NB4 (cell line): ENCODE results near the gene TCTN3.

Source experiments
- DNase-seq: peaks from one replicate; pipeline ENCODE4 v3.0.0; 2010; ENCODE audit warnings: low read depth
- H3K4me3 ChIP-seq: one replicate; pipeline ENCODE4 v1.5.1; 2011; ENCODE audit warnings: mild to moderate bottlenecking, low read depth, low read length, moderate library complexity
- MYC ChIP-seq: IDR thresholded peaks from 2 replicates; pipeline ENCODE4 v1.6.1; 2011; ENCODE audit warnings: low read depth, low read length
- POLR2A ChIP-seq: IDR thresholded peaks from 2 replicates; pipeline ENCODE4 v1.6.1; 2011; ENCODE audit warnings: mild to moderate bottlenecking; ENCODE audit not compliant: insufficient read length; ENCODE audit errors: extremely low read depth
- TF ChIP-seq, protein P1 (sequence below): IDR thresholded peaks from one replicate; pipeline ENCODE4 v1.5.1; 2012; ENCODE audit warnings: low read depth, low read length
- TF ChIP-seq, protein P2 (sequence below): IDR thresholded peaks from 2 replicates; pipeline ENCODE4 v1.6.1; 2011; ENCODE audit warnings: low read depth, low read length

The TCTN3 gene

DNA sequence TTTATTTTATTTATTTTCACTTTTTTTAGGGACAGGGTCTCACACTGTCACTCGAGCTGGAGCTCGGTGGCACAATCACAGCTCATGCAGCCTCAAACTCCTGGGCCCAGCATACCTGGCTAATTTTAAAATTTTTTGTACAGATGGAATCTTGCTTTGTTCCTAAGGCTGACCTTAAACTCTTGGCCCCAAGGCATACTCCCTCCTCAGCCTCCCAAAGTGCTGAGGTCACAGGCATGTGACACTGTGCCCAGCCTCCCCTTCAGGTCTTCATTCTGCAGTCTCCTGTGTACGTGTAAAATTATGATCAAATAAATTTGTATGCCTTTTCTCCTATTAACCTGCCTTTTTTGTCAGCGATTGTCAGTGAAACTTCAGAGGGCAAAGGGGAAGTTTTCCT is 17.8 kb upstream of the TCTN3 start:
- no peak overlapping the region for H3K4me3 ChIP-seq
- DNase-seq: no peak
- TF ChIP-seq POLR2A: no peak
- TF ChIP-seq, protein P1, sequence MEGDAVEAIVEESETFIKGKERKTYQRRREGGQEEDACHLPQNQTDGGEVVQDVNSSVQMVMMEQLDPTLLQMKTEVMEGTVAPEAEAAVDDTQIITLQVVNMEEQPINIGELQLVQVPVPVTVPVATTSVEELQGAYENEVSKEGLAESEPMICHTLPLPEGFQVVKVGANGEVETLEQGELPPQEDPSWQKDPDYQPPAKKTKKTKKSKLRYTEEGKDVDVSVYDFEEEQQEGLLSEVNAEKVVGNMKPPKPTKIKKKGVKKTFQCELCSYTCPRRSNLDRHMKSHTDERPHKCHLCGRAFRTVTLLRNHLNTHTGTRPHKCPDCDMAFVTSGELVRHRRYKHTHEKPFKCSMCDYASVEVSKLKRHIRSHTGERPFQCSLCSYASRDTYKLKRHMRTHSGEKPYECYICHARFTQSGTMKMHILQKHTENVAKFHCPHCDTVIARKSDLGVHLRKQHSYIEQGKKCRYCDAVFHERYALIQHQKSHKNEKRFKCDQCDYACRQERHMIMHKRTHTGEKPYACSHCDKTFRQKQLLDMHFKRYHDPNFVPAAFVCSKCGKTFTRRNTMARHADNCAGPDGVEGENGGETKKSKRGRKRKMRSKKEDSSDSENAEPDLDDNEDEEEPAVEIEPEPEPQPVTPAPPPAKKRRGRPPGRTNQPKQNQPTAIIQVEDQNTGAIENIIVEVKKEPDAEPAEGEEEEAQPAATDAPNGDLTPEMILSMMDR: no peak
- TF ChIP-seq, protein P2, sequence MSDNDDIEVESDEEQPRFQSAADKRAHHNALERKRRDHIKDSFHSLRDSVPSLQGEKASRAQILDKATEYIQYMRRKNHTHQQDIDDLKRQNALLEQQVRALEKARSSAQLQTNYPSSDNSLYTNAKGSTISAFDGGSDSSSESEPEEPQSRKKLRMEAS: no peak
- TF ChIP-seq MYC: no peak

DNA sequence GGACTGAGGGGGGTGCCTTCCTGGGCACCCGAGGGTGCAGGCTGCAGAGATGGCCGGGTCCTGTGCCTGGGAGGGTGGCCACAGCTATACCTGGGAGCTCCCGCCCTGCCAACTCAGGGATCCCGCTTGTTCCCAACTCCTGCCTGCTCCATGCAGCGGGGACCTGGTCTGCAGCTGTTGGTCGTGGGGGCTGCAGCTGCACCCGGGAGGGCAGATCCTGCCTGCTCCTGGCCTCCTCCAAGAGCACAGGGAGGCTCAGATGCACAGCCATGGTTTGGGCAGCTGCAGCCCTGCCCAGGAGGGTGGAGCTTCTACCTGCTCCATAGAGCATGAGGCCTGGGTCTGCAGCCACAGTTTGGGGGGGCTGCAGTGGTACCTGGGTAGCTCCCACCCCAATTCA is 13.3 kb upstream of the TCTN3 start:
- no peak for DNase-seq
- TF ChIP-seq, protein P2: no peak
- TF ChIP-seq, protein P1: no peak
- TF ChIP-seq POLR2A (no peak), MYC (no peak)
- no peak overlapping the region for H3K4me3 ChIP-seq

DNA sequence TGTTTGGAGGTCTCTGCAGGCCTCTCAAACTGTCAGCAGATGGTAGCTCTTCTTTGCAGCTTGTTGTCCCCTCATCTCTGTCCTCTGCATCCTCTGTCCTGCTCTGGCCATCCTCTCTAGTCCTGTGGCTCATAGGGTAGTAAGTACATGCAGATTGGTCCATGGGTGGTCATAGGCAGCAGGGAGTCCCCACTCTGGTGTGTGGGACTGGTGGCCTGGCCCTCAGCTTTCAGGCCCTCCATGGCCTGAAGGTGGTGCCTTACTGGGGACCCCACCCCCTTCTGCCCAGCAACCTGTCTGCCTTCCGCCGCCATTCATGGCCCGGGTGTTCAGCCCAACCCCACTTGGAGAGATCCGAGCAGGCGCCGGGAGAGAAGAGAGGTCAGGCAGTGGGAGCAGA is 12.8 kb upstream of the TCTN3 start:
- H3K4me3 ChIP-seq: no peak overlapping the region
- TF ChIP-seq POLR2A (no peak), MYC (no peak)
- TF ChIP-seq, protein P1: no peak
- TF ChIP-seq, protein P2: no peak
- no peak for DNase-seq

DNA sequence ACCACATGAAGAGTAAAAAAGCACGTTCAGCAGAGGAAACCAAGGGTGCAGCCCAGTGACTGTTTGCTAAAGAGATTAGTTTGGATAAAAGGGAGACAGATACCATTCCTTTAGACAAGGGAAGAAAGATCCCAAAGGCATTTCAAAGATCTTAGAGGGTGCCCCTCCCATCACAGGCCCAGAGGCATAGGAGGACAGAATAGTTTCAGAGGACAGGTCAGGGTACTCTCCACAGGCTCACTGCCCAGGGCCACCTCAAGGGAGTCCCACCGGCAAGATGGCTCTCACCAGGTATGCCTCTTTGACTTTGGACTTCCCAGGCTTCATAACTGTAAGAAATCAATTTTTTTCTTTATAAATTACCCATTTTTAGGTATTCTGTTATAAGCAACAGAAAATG is 4.7 kb upstream of the TCTN3 start:
- TF ChIP-seq, protein P1: no peak
- TF ChIP-seq POLR2A: no peak
- TF ChIP-seq MYC: no peak
- TF ChIP-seq, protein P2: no peak
- DNase-seq: no peak
- H3K4me3 ChIP-seq: no peak overlapping the region

DNA sequence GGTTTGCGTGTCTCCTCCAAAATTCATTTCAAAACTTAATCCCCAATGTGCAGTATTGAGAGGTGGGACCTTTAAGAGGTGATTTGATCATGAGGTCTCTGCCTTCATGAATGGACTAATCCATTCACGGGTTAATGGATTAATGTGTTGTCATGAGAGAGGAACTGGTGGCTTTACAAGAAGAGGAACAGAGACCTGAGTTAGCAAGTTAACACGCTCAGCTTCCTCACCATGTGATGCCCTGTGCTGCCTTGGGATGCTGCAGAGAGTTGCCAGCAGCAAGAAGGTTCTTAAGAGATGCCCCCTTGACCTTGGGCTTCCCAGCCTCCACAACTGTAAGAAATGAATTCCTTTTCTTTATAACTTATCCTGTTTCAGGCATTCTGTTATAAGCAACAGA is 3.7 kb upstream of the TCTN3 start:
- no peak for DNase-seq
- TF ChIP-seq, protein P2: no peak
- TF ChIP-seq POLR2A (no peak), MYC (no peak)
- TF ChIP-seq, protein P1: no peak
- H3K4me3 ChIP-seq: no peak overlapping the region

DNA sequence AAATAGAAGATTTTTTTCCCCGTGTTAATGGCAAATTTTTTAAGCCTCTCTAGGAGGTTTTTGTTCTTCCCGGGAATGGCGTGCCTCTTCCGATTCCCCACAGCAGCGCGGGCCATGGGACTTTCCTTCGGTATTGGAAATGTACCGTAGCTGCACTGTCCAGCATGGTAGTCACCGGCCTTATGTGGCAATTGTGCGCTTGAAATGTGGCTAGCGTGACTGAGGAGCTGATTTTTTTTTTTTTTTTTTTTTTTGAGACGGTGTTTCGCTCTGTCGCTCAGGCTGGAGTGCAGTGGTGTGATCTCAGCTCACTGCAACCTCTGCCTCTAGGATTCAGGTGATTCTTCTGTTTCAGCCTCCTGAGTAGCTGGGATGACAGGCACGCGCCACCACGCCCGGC is 938 bp upstream of the TCTN3 start:
- DNase-seq: no peak
- no peak overlapping the region for H3K4me3 ChIP-seq
- TF ChIP-seq, protein P1: no peak
- TF ChIP-seq MYC: no peak
- TF ChIP-seq POLR2A: no peak
- TF ChIP-seq, protein P2: no peak
